Measurements from ENCODE around the gene GPR37L1. TPM values are rescaled to one million over a fixed set of nuclear protein-coding genes. Genes with fewer than 3 reads are reported as not detected.

Gene GPR37L1
- polyA plus RNA-seq, 1 donor from 2014 or later = not detected

- Histone ChIP-seq H3K27me3 (ENCODE audit: insufficient read depth, low read depth, low read length) (no peaks in the 10 kb centered on the region), H3K9me3 (ENCODE audit: low read length) (no peaks in the 10 kb centered on the region), H3K9ac (ENCODE audit: low read length) (no peak overlapping the region), H4K20me1 (ENCODE audit: insufficient read depth) (no peaks in the 10 kb centered on the region), H2AFZ (ENCODE audit: low read depth, low read length) (no peak overlapping the region), H3K4me3 (ENCODE audit: low read length) (no peak overlapping the region), H3K4me2 (ENCODE audit: low read length) (no peak overlapping the region), H3F3A (ENCODE audit: insufficient read depth, low read length, poor library complexity, severe bottlenecking) (no peaks in the 10 kb centered on the region), H3K36me3 (ENCODE audit: insufficient read depth, low read length) (no peaks in the 10 kb centered on the region), H3K79me2 (replicated peaks; ENCODE audit: insufficient read depth, low read length) (no peaks in the 10 kb centered on the region), H3K27ac (ENCODE audit: low read length) (no peak overlapping the region), H3K9me2 (ENCODE audit: insufficient read depth, low read length) (no peaks in the 10 kb centered on the region)
- no peak for TF ChIP-seq TAF1 (IDR thresholded peaks at IDR 0.05; ENCODE audit: low read depth)
- TF ChIP-seq EP300 (conservative IDR thresholded peaks at IDR 0.05; ENCODE audit: poor library complexity, severe bottlenecking) = no peak
- TF ChIP-seq POLR2AphosphoS5 (IDR thresholded peaks at IDR 0.05) = no peak
- no peak for TF ChIP-seq EZH2 (IDR thresholded peaks at IDR 0.05; ENCODE audit: borderline replicate concordance, insufficient read depth, low read length, poor library complexity, severe bottlenecking)
- no peak for TF ChIP-seq RAD21 (conservative IDR thresholded peaks at IDR 0.05)
- no peak for TF ChIP-seq MXI1 (conservative IDR thresholded peaks at IDR 0.05; ENCODE audit: poor library complexity, severe bottlenecking)
- TF ChIP-seq, protein P1, sequence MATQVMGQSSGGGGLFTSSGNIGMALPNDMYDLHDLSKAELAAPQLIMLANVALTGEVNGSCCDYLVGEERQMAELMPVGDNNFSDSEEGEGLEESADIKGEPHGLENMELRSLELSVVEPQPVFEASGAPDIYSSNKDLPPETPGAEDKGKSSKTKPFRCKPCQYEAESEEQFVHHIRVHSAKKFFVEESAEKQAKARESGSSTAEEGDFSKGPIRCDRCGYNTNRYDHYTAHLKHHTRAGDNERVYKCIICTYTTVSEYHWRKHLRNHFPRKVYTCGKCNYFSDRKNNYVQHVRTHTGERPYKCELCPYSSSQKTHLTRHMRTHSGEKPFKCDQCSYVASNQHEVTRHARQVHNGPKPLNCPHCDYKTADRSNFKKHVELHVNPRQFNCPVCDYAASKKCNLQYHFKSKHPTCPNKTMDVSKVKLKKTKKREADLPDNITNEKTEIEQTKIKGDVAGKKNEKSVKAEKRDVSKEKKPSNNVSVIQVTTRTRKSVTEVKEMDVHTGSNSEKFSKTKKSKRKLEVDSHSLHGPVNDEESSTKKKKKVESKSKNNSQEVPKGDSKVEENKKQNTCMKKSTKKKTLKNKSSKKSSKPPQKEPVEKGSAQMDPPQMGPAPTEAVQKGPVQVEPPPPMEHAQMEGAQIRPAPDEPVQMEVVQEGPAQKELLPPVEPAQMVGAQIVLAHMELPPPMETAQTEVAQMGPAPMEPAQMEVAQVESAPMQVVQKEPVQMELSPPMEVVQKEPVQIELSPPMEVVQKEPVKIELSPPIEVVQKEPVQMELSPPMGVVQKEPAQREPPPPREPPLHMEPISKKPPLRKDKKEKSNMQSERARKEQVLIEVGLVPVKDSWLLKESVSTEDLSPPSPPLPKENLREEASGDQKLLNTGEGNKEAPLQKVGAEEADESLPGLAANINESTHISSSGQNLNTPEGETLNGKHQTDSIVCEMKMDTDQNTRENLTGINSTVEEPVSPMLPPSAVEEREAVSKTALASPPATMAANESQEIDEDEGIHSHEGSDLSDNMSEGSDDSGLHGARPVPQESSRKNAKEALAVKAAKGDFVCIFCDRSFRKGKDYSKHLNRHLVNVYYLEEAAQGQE (IDR thresholded peaks at IDR 0.05; ENCODE audit: borderline replicate concordance) = no peak
- no peak for TF ChIP-seq CTCF (IDR thresholded peaks at IDR 0.05; ENCODE audit: poor library complexity, severe bottlenecking)
- TF ChIP-seq SMC3 (conservative IDR thresholded peaks at IDR 0.05; ENCODE audit: poor library complexity) = no peak
Observed at GRCh38 chr1:202116287-202116686, 6.4 kb upstream of the GPR37L1 start.

- Histone ChIP-seq H3K4me2 (ENCODE audit: low read length) (no peak overlapping the region), H3K27me3 (ENCODE audit: insufficient read depth, low read depth, low read length) (no peaks in the 10 kb centered on the region), H2AFZ (ENCODE audit: low read depth, low read length) (no peak overlapping the region), H4K20me1 (ENCODE audit: insufficient read depth) (no peaks in the 10 kb centered on the region), H3K9me3 (ENCODE audit: low read length) (no peaks in the 10 kb centered on the region), H3K4me3 (ENCODE audit: low read length) (no peak overlapping the region), H3K79me2 (replicated peaks; ENCODE audit: insufficient read depth, low read length) (no peaks in the 10 kb centered on the region), H3F3A (ENCODE audit: insufficient read depth, low read length, poor library complexity, severe bottlenecking) (no peaks in the 10 kb centered on the region), H3K9ac (ENCODE audit: low read length) (no peak overlapping the region), H3K36me3 (ENCODE audit: insufficient read depth, low read length) (no peaks in the 10 kb centered on the region), H3K27ac (ENCODE audit: low read length) (no peak overlapping the region), H3K9me2 (ENCODE audit: insufficient read depth, low read length) (no peaks in the 10 kb centered on the region)
- no peak for TF ChIP-seq CTCF (IDR thresholded peaks at IDR 0.05; ENCODE audit: poor library complexity, severe bottlenecking)
- no peak for TF ChIP-seq RAD21 (conservative IDR thresholded peaks at IDR 0.05)
- no peak for TF ChIP-seq POLR2AphosphoS5 (IDR thresholded peaks at IDR 0.05)
- no peak for TF ChIP-seq EZH2 (IDR thresholded peaks at IDR 0.05; ENCODE audit: borderline replicate concordance, insufficient read depth, low read length, poor library complexity, severe bottlenecking)
- TF ChIP-seq SMC3 (conservative IDR thresholded peaks at IDR 0.05; ENCODE audit: poor library complexity) = no peak
- TF ChIP-seq MXI1 (conservative IDR thresholded peaks at IDR 0.05; ENCODE audit: poor library complexity, severe bottlenecking) = no peak
- no peak for TF ChIP-seq EP300 (conservative IDR thresholded peaks at IDR 0.05; ENCODE audit: poor library complexity, severe bottlenecking)
- TF ChIP-seq TAF1 (IDR thresholded peaks at IDR 0.05; ENCODE audit: low read depth) = no peak
- TF ChIP-seq, protein P1 (IDR thresholded peaks at IDR 0.05; ENCODE audit: borderline replicate concordance) = no peak
Observed at GRCh38 chr1:202117898-202118371, 4.8 kb upstream of the GPR37L1 start.
